Measurements from ENCODE around the gene FOXA1. TPM values are rescaled to one million over a fixed set of nuclear protein-coding genes. Genes with fewer than 3 reads are reported as not detected.

The FOXA1 gene
- total RNA-seq, 1 donor: 0.42 TPM

- H3K9me3 ChIP-seq (ENCODE audit: low read depth, low read length): peaks cover 19% of the 10 kb centered on the region
- H3K27me3 ChIP-seq (ENCODE audit: insufficient read depth, low read length): peaks cover 6% of the 10 kb centered on the region
- no peak overlapping the region for H3K4me3 ChIP-seq (ENCODE audit: low read length)
These were observed 20.7 kb upstream of the FOXA1 start for GRCh38 chr14:37615582-37616289.

GRCh38 chr14:37610945-37611523 is 16.0 kb upstream of the FOXA1 start:
- peaks cover 16% of the 10 kb centered on the region for H3K9me3 ChIP-seq (ENCODE audit: low read depth, low read length)
- peaks cover 11% of the 10 kb centered on the region for H3K27me3 ChIP-seq (ENCODE audit: insufficient read depth, low read length)
- no peak overlapping the region for H3K4me3 ChIP-seq (ENCODE audit: low read length)
- H3K4me1 ChIP-seq (ENCODE audit: insufficient read depth, low read length): no peaks in the 10 kb centered on the region

More at GRCh38 chr14:37615582-37616289, 20.7 kb upstream of the FOXA1 start:
- no peaks in the 10 kb centered on the region for H3K4me1 ChIP-seq (ENCODE audit: insufficient read depth, low read length)

- no peak overlapping the region for H3K4me3 ChIP-seq (ENCODE audit: low read length)
- no peaks in the 10 kb centered on the region for H3K9me3 ChIP-seq (ENCODE audit: low read depth, low read length)
- H3K4me1 ChIP-seq (ENCODE audit: insufficient read depth, low read length): no peaks in the 10 kb centered on the region
- peaks cover 13% of the 10 kb centered on the region for H3K27me3 ChIP-seq (ENCODE audit: insufficient read depth, low read length)
These were observed 13.6 kb upstream of the FOXA1 start for GRCh38 chr14:37608649-37609048.

GRCh38 chr14:37606678-37607077 is 11.6 kb upstream of the FOXA1 start:
- Histone ChIP-seq H3K4me1 (ENCODE audit: insufficient read depth, low read length) (no peaks in the 10 kb centered on the region), H3K27me3 (ENCODE audit: insufficient read depth, low read length) (peaks cover 29% of the 10 kb centered on the region), H3K4me3 (ENCODE audit: low read length) (no peak overlapping the region), H3K9me3 (ENCODE audit: low read depth, low read length) (no peaks in the 10 kb centered on the region)

GRCh38 chr14:37603688-37604251 is 8.7 kb upstream of the FOXA1 start:
- Histone ChIP-seq H3K9me3 (ENCODE audit: low read depth, low read length) (no peaks in the 10 kb centered on the region), H3K4me3 (ENCODE audit: low read length) (no peak overlapping the region), H3K4me1 (ENCODE audit: insufficient read depth, low read length) (no peaks in the 10 kb centered on the region), H3K27me3 (ENCODE audit: insufficient read depth, low read length) (peaks cover 51% of the 10 kb centered on the region)

GRCh38 chr14:37602605-37603453 is 7.8 kb upstream of the FOXA1 start:
- Histone ChIP-seq H3K4me1 (ENCODE audit: insufficient read depth, low read length) (no peaks in the 10 kb centered on the region), H3K9me3 (ENCODE audit: low read depth, low read length) (no peaks in the 10 kb centered on the region), H3K27me3 (ENCODE audit: insufficient read depth, low read length) (peaks cover 60% of the 10 kb centered on the region)

GRCh38 chr14:37601865-37602264 is 6.8 kb upstream of the FOXA1 start:
- H3K9me3 ChIP-seq (ENCODE audit: low read depth, low read length): no peaks in the 10 kb centered on the region
- peaks cover 70% of the 10 kb centered on the region for H3K27me3 ChIP-seq (ENCODE audit: insufficient read depth, low read length)
- no peak overlapping the region for H3K4me3 ChIP-seq (ENCODE audit: low read length)

More at GRCh38 chr14:37602605-37603453, 7.8 kb upstream of the FOXA1 start:
- no peak overlapping the region for H3K4me3 ChIP-seq (ENCODE audit: low read length)

GRCh38 chr14:37600880-37601741 is 6.1 kb upstream of the FOXA1 start:
- Histone ChIP-seq H3K27me3 (ENCODE audit: insufficient read depth, low read length) (peaks cover 77% of the 10 kb centered on the region), H3K9me3 (ENCODE audit: low read depth, low read length) (no peaks in the 10 kb centered on the region), H3K4me1 (ENCODE audit: insufficient read depth, low read length) (peaks cover 2% of the 10 kb centered on the region), H3K4me3 (ENCODE audit: low read length) (no peak overlapping the region)

More at GRCh38 chr14:37601865-37602264, 6.8 kb upstream of the FOXA1 start:
- no peaks in the 10 kb centered on the region for H3K4me1 ChIP-seq (ENCODE audit: insufficient read depth, low read length)

- peaks cover 9% of the 10 kb centered on the region for H3K4me1 ChIP-seq (ENCODE audit: insufficient read depth, low read length)
- H3K27me3 ChIP-seq (ENCODE audit: insufficient read depth, low read length): peaks cover 84% of the 10 kb centered on the region
- no peaks in the 10 kb centered on the region for H3K9me3 ChIP-seq (ENCODE audit: low read depth, low read length)
- no peak overlapping the region for H3K4me3 ChIP-seq (ENCODE audit: low read length)
These were observed 4.7 kb upstream of the FOXA1 start for GRCh38 chr14:37599507-37600368.

- Histone ChIP-seq H3K27me3 (ENCODE audit: insufficient read depth, low read length) (peaks cover 91% of the 10 kb centered on the region), H3K4me3 (ENCODE audit: low read length) (no peak overlapping the region), H3K9me3 (ENCODE audit: low read depth, low read length) (no peaks in the 10 kb centered on the region), H3K4me1 (ENCODE audit: insufficient read depth, low read length) (peaks cover 9% of the 10 kb centered on the region)
These were observed 3.9 kb upstream of the FOXA1 start for GRCh38 chr14:37598747-37599506.

GRCh38 chr14:37597914-37598746 is 3.1 kb upstream of the FOXA1 start:
- Histone ChIP-seq H3K27me3 (ENCODE audit: insufficient read depth, low read length) (peaks cover 92% of the 10 kb centered on the region), H3K4me1 (ENCODE audit: insufficient read depth, low read length) (peaks cover 9% of the 10 kb centered on the region), H3K4me3 (ENCODE audit: low read length) (no peak overlapping the region), H3K9me3 (ENCODE audit: low read depth, low read length) (no peaks in the 10 kb centered on the region)

- no peaks in the 10 kb centered on the region for H3K9me3 ChIP-seq (ENCODE audit: low read depth, low read length)
- H3K27me3 ChIP-seq (ENCODE audit: insufficient read depth, low read length): peaks cover 92% of the 10 kb centered on the region
- H3K4me1 ChIP-seq (ENCODE audit: insufficient read depth, low read length): peaks cover 9% of the 10 kb centered on the region
- no peak overlapping the region for H3K4me3 ChIP-seq (ENCODE audit: low read length)
These were observed 2.5 kb upstream of the FOXA1 start for GRCh38 chr14:37597538-37597913.
